C1 segment of cervical spinal cord (tissue), 14 donors: Measurements from ENCODE around the gene JADE1.
A peak's percentile ranks its signal among the peaks of the same experiment; 100 is the strongest.

Source experiments
- DNase-seq, 14 donors: peaks; one replicate each; lab custom pipeline; 2025; lab: John Stamatoyannopoulos, UW

JADE1 gene

GRCh38 chr4:128809477-128810330 is at the start of gene JADE1:
Gene JADE1 (plus strand): TSS chr4:128809700. CDS start chr4:128831759, 22,059 bp downstream.
- peak; percentile 30 to 89 (median 84) for DNase-seq

GRCh38 chr4:128766781-128767180 is 42.7 kb upstream of the JADE1 start:
- no peak for DNase-seq

DNA sequence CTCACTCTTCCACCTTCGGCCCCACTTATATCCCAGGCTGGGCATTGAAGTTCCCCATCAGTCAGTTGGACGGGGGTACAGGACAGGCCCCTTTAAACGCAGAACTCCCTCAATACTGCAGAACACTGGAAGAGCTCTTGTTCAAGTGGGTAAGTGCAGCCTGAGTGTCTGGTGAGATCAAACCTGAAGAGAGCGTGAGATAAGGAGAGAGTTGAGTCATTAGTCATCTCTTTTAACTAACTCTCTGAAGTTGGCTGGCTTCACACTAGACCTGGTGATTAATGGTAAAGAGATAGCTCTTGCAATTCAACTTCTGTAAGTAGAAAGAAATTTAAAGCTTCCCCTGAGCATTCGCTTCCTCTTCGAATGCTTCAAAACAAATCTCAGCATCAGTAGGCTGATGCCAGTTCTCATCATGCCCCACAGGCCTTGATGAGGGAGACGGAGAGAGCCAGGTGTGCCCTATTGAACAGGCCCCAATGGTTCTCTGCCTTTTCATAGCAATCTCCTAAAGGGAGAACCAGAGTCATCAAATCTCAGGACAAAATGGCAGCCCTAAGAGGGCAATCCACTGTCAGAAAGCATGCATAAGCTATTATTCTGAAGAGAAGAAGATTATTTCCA is 41.0 kb upstream of the JADE1 start:
- no peak for DNase-seq

GRCh38 chr4:128769011-128769410 is 40.5 kb upstream of the JADE1 start:
- no peak for DNase-seq

- peak in 1 of 14 donors; percentile 1 for DNase-seq
Observed at GRCh38 chr4:128770807-128771206, 38.7 kb upstream of the JADE1 start.

- no peak for DNase-seq
Observed at GRCh38 chr4:128775477-128775876, 34.0 kb upstream of the JADE1 start.

DNA sequence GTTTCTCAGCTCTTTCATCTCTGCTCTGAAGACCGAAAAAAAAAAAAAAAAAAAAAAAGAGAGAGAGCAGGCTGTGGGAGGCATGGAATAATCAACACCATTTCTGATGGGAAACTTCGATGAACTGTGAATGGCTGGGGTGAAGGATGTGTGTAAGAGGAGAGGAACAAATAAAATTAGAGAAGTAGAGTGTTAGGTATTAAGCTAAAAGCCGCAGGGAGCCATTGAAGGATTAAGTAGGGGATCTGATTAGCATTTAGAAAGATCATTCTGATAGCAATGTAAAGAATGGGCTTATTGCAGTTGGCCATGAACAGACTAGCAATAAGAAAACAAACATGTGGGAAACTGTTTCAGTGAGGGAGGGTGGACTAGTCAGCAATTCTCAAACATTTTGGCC is 33.6 kb upstream of the JADE1 start:
- DNase-seq: no peak

DNA sequence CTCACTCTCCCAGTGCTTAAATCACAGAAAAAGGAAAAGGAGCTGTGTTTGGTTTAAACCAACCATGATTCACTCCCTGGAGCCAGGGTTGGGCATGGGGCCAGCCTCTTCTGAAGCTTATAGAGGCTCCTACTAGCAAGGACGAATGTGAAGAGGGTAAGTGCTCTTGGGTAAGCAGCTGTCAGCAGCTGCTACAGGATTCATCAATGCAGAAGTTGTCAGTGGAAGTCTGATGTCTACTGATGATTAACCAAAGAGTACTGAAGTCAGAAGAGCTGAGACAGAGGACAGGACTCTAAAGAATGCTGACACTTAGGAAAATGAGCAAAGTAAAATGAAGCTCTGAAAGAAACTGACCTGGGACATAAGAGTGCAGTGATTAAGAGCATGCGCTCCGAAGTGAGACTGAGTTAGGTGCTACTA is 32.7 kb upstream of the JADE1 start:
- no peak for DNase-seq

DNA sequence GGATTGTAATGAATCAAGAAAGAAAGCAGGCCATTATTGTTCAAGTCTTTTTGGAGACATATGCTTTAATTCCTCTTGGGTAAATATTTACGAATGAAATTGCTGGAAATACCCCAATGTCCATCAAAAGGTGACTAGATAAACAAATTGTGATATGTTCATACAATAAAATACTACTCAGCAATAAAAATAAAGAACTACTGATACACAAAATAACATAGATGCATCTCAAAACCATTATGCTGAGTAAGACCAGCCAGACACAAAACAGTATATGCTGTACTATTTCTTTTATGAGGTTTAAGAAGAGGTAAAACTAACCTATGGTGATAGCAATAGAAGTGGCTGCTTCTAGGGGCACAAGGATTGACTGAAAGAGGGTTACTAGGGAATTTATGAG is 28.8 kb upstream of the JADE1 start:
- no peak for DNase-seq

GRCh38 chr4:128782076-128782715 is 27.3 kb upstream of the JADE1 start:
- DNase-seq: peak in 2 of 14 donors; percentile 12 to 40

DNA sequence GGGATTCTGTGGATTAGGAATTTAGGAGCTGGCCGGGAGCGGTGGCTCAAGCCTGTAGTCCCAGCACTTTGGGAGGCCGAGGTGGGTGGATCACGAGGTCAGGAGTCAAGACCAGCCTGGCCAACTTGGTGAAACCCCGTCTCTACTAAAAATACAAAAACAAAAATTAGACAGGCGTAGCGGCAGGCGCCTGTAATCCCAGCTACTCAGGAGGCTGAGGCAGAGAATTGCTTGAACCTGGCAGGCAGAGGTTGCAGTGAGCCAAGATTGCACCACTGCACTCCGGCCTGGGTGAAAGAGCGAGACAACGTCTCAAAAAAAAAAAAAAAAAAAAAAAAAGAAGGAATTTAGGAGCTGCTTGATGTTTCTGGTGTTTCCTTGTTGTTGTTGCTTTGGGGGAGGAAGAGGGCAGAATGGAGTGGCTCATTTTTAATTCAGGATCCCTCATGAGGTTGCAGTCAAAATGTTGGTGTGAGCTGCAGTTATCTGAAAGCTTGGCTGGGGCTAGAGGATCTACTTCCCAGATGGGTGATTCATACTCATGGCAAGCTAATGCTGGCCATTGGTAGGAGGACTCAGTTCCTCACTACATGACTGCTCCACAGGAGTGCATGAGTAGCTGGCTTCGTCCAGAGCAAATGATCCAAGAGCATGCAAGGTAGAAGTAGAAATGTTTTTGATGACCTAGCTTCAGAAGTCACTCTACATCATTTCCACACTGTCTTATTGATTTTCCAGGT is 26.5 kb upstream of the JADE1 start:
- DNase-seq: no peak

DNA sequence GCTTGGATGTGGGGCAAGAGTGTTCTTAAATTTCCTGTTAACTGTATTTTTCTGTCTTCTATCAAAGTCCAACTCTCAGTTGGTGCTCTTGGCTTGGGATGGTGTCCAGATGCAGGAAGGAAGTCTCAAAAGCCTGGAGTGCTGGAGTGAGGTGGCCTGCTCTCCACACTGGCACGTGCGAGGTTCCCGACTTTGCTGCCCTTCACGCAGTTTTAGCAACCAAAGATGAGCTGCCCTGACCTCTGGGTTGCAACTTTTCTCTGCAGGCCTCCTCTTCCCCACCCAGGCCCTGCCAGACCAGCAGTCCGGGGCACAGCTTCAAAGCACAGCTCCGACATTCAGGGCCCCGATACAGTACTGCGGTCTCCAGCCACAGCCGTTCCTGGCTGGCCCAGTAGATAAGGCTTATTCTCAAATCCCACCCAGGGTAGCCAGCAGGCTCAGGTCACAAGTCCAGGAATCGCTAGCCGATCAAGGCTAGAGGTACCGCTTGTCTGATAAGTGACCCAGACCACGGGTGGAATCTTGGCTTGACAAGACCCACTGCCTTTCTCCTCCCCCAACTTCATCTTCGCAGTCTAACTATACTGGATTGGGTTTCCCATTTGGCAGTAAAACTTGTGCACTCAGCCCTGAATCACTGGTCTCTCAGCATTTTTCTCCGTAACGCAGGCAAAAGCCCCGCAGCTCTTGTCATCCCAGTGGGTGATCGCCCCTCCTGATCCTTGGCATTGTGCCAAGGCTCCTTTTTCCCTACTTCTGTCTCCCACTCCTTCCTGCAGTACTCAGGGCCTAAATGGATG is 21.8 kb upstream of the JADE1 start:
- DNase-seq: no peak

- DNase-seq: no peak
Observed at GRCh38 chr4:128793859-128794672, 15.4 kb upstream of the JADE1 start.

DNA sequence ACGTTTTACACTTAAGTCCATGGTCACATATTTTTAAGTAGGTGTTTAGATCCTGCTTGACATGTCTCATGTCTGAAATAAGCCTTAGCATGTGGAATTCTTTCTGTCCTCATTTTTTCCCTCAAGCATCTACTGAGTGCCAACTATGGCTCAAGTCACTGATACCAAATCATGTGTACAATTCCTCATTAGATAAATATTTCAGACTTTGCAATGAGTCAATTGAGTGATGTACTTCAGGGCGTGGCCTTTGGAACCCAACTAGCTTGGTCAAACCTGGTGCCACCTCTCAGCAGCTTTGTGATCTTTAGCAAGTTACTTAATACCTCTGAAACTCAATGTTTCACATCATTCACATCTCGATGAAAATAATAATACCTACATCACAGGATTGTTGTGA is 12.6 kb upstream of the JADE1 start:
- no peak for DNase-seq

DNA sequence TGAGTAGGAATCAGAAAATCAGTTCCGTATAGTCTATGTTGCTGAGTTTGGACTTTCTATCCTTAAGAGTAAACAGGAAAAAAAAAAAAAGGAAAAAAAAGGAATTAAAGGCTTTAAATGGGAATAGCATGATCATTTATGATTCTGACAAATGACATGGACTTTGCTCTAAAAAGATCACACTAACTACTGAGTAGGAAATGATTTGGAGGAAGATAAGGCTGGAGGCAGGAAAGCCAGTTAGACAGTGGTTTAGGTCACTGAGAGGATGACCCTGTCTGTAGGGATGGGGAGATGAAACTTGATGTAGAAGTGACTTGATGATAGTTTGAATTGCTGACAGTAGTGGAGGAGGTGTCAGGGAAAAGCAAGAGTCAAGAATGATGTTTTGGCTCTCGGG is 9.2 kb upstream of the JADE1 start:
- no peak for DNase-seq

GRCh38 chr4:128800701-128801284 is 8.7 kb upstream of the JADE1 start:
- DNase-seq: no peak

DNA sequence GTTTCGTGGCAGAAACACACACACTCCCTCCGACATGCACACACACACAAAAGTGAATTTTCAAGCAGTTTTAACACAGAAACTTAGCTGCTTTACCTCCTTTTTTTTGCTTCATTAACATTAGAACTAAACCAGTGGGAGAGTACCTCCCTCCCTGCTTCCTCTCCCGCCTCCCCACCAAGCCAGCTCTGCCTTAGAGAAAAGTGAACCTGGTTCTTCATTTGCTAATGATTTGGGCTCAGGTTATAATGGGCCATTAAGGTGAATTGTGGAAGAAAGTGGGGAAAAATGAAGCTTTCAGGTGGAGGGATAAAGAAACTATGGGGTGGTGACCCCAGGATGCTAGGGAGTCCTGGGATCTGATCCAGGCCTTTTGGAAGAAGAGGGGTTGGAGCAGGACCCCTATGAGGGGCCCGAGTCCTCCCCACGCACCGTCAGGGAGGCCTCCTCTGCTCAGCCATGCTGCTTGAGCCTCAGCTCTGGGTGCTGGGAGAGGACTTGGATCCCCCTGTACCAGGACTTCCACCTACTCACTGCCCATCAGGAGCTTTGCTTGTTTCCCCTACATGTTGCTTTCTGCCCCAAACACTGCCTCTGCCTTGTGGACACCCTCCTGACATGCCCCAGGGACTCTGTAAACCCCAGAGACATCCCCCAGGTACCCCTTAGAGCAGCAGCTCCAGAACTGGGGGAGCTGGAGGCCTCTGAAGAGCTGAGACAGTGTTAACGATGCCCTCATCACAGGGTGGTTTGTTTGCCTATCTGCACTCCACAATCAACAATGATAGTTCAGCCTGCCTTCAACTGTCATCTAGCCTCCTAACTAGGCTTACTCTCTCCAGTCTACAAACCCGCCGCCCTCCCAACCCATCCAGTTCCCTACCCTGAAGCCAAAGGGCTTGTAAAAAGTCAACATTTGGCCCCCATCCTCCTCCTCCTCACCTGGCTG is 6.5 kb upstream of the JADE1 start:
- DNase-seq: no peak

DNA sequence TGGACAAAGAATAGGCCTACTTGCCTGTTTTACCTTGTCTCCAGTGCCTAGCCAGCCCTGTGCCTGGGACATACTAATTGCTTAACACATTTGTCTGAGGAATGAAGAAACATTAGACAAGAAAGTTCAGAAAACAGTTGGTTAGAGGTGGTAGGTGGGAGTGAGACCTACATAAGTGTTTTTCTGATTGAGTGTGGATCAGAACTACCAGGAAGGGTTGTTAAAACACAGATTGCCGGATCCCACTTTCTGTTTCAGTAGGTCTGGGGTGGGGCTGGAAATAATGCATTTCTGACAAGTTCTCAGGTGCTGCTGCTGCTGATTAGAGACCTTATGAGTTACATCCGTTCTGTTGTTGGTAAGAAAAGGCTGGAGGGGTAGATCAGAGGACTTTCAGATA is 5.7 kb upstream of the JADE1 start:
- DNase-seq: no peak
